ENCODE data around the gene SH2D3A. TPM values are rescaled to one million over a fixed set of nuclear protein-coding genes. Genes with fewer than 3 reads are reported as not detected.
"Not testable (repeated sequence)": the region's sequence is repeated elsewhere in the genome, so short reads cannot be mapped to it uniquely, and the experiment has no call there.

The SH2D3A gene
- total RNA-seq, 2 experiments from 2014 or later, result 26.4 to 28.1 TPM

GRCh38 chr19:6710273-6711077 lies 56.8 kb downstream of the SH2D3A start:
- ChIA-PET POLR2A (no interaction called here), CTCF (no interaction called here)
- H3K27me3 Mint-ChIP-seq, result peaks cover 36% of the 10 kb centered on the region
- H3K9me3 Mint-ChIP-seq, result no peaks in the 10 kb centered on the region
- no peaks in the 10 kb centered on the region for H3K36me3 Mint-ChIP-seq (ENCODE audit: low read depth)
- no peak for DNase-seq
- H3K4me3 Mint-ChIP-seq, result no peak overlapping the region
- no peak overlapping the region for H3K27ac Mint-ChIP-seq
- peaks cover 6% of the 10 kb centered on the region for H3K4me1 Mint-ChIP-seq

- Mint-ChIP-seq H3K27ac (no peak overlapping the region), H3K27me3 (peaks cover 36% of the 10 kb centered on the region), H3K9me3 (no peaks in the 10 kb centered on the region), H3K4me3 (no peak overlapping the region), H3K4me1 (peaks cover 6% of the 10 kb centered on the region), H3K36me3 (ENCODE audit: low read depth) (no peaks in the 10 kb centered on the region)
- DNase-seq, result no peak
- ChIA-PET CTCF (no interaction called here), POLR2A (no interaction called here)
These were observed 57.7 kb downstream of the SH2D3A start for GRCh38 chr19:6709549-6709948.

GRCh38 chr19:6708913-6709312 lies 58.3 kb downstream of the SH2D3A start:
- peaks cover 36% of the 10 kb centered on the region for H3K27me3 Mint-ChIP-seq
- CTCF ChIA-PET, result interaction anchor here (0.7 kb wide), 2 partner anchors 67 to 236 kb away, joined by 4 to 6 read pairs; no protein-coding TSS in a partner anchor
- H3K27ac Mint-ChIP-seq; H3K9me3 Mint-ChIP-seq; DNase-seq; POLR2A ChIA-PET; H3K4me1 Mint-ChIP-seq; H3K4me3 Mint-ChIP-seq; H3K36me3 Mint-ChIP-seq (ENCODE audit: low read depth): not testable (repeated sequence)

- Mint-ChIP-seq H3K9me3 (no peaks in the 10 kb centered on the region), H3K4me1 (peaks cover 6% of the 10 kb centered on the region), H3K27me3 (peaks cover 36% of the 10 kb centered on the region), H3K36me3 (ENCODE audit: low read depth) (no peaks in the 10 kb centered on the region), H3K27ac (no peak overlapping the region), H3K4me3 (no peak overlapping the region)
- CTCF ChIA-PET, result interaction anchor here (0.7 kb wide), 1 partner anchor 235 kb away, joined by 6 read pairs; no protein-coding TSS in a partner anchor
- DNase-seq, result no peak
- POLR2A ChIA-PET, result no interaction called here
These were observed 58.9 kb downstream of the SH2D3A start for GRCh38 chr19:6708346-6708745.

- H3K36me3 Mint-ChIP-seq (ENCODE audit: low read depth), result no peaks in the 10 kb centered on the region
- CTCF ChIA-PET, result no interaction called here
These were observed 59.6 kb downstream of the SH2D3A start for GRCh38 chr19:6707658-6708018.

GRCh38 chr19:6707011-6707657 lies 60.1 kb downstream of the SH2D3A start:
- POLR2A ChIA-PET, result no interaction called here
- no peak for DNase-seq
- Mint-ChIP-seq H3K9me3 (no peaks in the 10 kb centered on the region), H3K4me1 (peaks cover 6% of the 10 kb centered on the region), H3K4me3 (no peak overlapping the region), H3K27ac (no peak overlapping the region), H3K36me3 (ENCODE audit: low read depth) (no peaks in the 10 kb centered on the region), H3K27me3 (peaks cover 36% of the 10 kb centered on the region)
- CTCF ChIA-PET, result no interaction called here

More at GRCh38 chr19:6707658-6708018, 59.6 kb downstream of the SH2D3A start:
- Mint-ChIP-seq H3K27me3 (peaks cover 36% of the 10 kb centered on the region), H3K4me1 (peaks cover 6% of the 10 kb centered on the region), H3K27ac (no peak overlapping the region), H3K4me3 (no peak overlapping the region), H3K9me3 (no peaks in the 10 kb centered on the region)
- POLR2A ChIA-PET, result no interaction called here
- no peak for DNase-seq

GRCh38 chr19:6706633-6706958 lies 60.6 kb downstream of the SH2D3A start:
- Mint-ChIP-seq H3K36me3 (ENCODE audit: low read depth) (no peaks in the 10 kb centered on the region), H3K4me3 (no peak overlapping the region), H3K9me3 (no peaks in the 10 kb centered on the region), H3K27me3 (peaks cover 35% of the 10 kb centered on the region), H3K27ac (no peak overlapping the region), H3K4me1 (peaks cover 6% of the 10 kb centered on the region)
- ChIA-PET POLR2A (no interaction called here), CTCF (no interaction called here)
- DNase-seq, result no peak

- CTCF ChIA-PET, result no interaction called here
These were observed 61.2 kb downstream of the SH2D3A start for GRCh38 chr19:6705931-6706632.

More at GRCh38 chr19:6705931-6706632, 61.2 kb downstream of the SH2D3A start:
- POLR2A ChIA-PET, result no interaction called here
- no peak overlapping the region for H3K27ac Mint-ChIP-seq
- H3K9me3 Mint-ChIP-seq, result no peaks in the 10 kb centered on the region
- H3K4me3 Mint-ChIP-seq, result no peak overlapping the region
- H3K27me3 Mint-ChIP-seq, result peaks cover 29% of the 10 kb centered on the region
- H3K36me3 Mint-ChIP-seq (ENCODE audit: low read depth), result no peaks in the 10 kb centered on the region
- no peak for DNase-seq
- H3K4me1 Mint-ChIP-seq, result peaks cover 6% of the 10 kb centered on the region

Other genes with a start within 250 kb of the SH2D3A start
- 1 to 10 TPM; 5.7 to 5.8 TPM for gene TNFSF9, start 236.4 kb downstream of the SH2D3A start, total RNA-seq
- 10 to 100 TPM; 64.1 to 64.4 TPM for gene CD70, start 176.3 kb downstream of the SH2D3A start, total RNA-seq
- 10 to 100 TPM; 17.3 to 18.4 TPM for gene TNFSF14, start 97.3 kb downstream of the SH2D3A start, total RNA-seq
- under 1 TPM; 0.28 to 0.60 TPM for gene C3, start 46.8 kb downstream of the SH2D3A start, total RNA-seq
- 100 to 1,000 TPM; 105 to 107 TPM for gene GPR108, start 29.9 kb downstream of the SH2D3A start, total RNA-seq
- 10 to 100 TPM; 17.6 to 19.5 TPM for gene TRIP10, start 27.8 kb downstream of the SH2D3A start, total RNA-seq
- gene VAV1, start 5.3 kb upstream of the SH2D3A start, total RNA-seq, result 100 to 1,000 TPM; 105 to 107 TPM
- gene ADGRE1, start 120.1 kb upstream of the SH2D3A start, total RNA-seq, result 1 to 10 TPM; 1.4 to 1.8 TPM

Data from activated CD4-positive, alpha-beta memory T cell treated with anti-CD3 and anti-CD28 coated beads, Interleukin-2, amount 10 ng/mL, durations not matched to agents 7 days and 5 days (primary cell).